ENCODE data around the gene SCTR. TPM values are rescaled to one million over a fixed set of nuclear protein-coding genes. Genes with fewer than 3 reads are reported as not detected.

Gene SCTR
- total and polyA plus RNA-seq, 11 donors: 0.28 to 2.2 (median 0.44) TPM; not detected in 2

DNA sequence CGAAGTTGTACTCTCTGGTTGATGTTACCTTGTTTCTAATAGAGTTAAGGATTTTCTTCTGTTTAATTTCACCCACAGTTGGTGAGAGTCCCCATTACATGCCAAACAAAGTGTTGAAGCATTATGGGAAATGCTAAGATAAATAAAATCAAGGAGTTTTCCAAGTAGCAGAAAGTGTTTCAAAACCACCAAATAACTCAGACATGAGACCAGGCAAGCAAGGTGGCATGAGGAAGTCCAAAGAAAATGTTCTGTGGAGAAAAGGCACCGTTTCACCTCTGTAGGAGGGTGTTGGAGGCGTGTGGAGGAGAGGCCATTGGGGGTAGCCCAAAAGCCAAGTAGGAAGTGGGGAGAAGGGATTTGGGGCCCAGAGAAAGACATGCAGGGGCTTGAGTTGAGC lies 28.6 kb upstream of the SCTR start:
- Histone ChIP-seq H3K9me3 (no peaks in the 10 kb centered on the region), H3K36me3 (no peaks in the 10 kb centered on the region), H3K4me1 (no peaks in the 10 kb centered on the region), H3K27me3 (no peaks in the 10 kb centered on the region), H3K27ac (no peak overlapping the region), H3K4me3 (no peak overlapping the region)
- WGBS, 4 donors: 79 to 87% (median 82%) methylated on average over 3 of the region's 3 CpGs
- ATAC-seq: no peak
- TF ChIP-seq, protein P1, sequence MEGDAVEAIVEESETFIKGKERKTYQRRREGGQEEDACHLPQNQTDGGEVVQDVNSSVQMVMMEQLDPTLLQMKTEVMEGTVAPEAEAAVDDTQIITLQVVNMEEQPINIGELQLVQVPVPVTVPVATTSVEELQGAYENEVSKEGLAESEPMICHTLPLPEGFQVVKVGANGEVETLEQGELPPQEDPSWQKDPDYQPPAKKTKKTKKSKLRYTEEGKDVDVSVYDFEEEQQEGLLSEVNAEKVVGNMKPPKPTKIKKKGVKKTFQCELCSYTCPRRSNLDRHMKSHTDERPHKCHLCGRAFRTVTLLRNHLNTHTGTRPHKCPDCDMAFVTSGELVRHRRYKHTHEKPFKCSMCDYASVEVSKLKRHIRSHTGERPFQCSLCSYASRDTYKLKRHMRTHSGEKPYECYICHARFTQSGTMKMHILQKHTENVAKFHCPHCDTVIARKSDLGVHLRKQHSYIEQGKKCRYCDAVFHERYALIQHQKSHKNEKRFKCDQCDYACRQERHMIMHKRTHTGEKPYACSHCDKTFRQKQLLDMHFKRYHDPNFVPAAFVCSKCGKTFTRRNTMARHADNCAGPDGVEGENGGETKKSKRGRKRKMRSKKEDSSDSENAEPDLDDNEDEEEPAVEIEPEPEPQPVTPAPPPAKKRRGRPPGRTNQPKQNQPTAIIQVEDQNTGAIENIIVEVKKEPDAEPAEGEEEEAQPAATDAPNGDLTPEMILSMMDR (IDR thresholded peaks at IDR 0.05): no peak
- no peak for TF ChIP-seq POLR2A (IDR thresholded peaks at IDR 0.05)
- no peak for DNase-seq
- intact Hi-C loops (cut with DNase I): no loop called here

DNA sequence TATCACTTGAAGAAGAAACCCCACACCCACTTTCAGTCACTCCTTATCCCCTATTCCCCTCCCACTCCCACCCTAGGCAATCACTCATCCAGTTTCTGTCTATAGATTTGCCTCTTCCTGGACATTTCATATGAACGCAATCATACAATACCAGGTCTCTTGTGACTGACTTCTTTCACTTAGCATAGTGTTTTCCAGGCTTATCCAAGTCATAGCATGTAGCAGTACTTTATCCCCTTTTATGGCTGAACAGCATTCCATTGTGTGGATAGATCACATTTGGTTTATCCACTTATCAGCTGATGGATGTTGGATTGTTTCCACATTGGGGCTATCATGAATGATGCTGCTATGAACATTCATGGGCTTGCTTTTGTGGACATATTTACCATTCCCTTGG lies 26.6 kb upstream of the SCTR start:
- no peaks in the 10 kb centered on the region for H3K9me3 ChIP-seq
- no peak overlapping the region for H3K4me3 ChIP-seq
- H3K27me3 ChIP-seq: no peaks in the 10 kb centered on the region
- no peak for TF ChIP-seq POLR2A (IDR thresholded peaks at IDR 0.05)
- TF ChIP-seq, protein P1 (IDR thresholded peaks at IDR 0.05): no peak
- intact Hi-C loops (cut with DNase I): no loop called here
- no peak overlapping the region for H3K27ac ChIP-seq
- 81 to 96% (median 87%) methylated on average over 1 of the region's 1 CpG for WGBS, 4 donors
- H3K36me3 ChIP-seq: no peaks in the 10 kb centered on the region
- no peak for DNase-seq
- H3K4me1 ChIP-seq: no peaks in the 10 kb centered on the region
- ATAC-seq: no peak

DNA sequence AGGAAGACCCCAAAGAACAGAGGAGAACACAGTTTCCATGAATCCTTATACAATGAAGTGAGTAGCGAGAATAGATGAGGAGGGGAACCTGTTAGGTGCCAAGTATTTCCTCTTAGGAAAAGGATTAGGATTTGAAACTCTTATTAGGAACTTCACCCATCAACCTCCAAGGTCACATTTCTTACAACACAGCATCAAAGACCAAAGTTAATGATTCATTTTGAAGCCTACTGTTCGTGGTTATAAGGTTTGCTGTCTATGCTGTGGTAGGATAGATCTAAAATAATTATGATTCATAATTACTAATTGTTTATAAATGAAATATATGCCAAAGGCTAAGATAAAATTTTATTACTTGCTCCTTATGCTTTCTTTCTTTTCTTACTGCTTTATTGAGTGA lies 26.1 kb upstream of the SCTR start:
- WGBS, 4 donors: 75 to 90% (median 84%) methylated on average over 2 of the region's 2 CpGs
- intact Hi-C loops (cut with DNase I): no loop called here
- Histone ChIP-seq H3K27ac (no peak overlapping the region), H3K27me3 (peaks cover 0 to 3% (median 0%) of the 10 kb centered on the region in 9 donors), H3K4me1 (no peaks in the 10 kb centered on the region), H3K9me3 (no peaks in the 10 kb centered on the region), H3K36me3 (no peaks in the 10 kb centered on the region), H3K4me3 (no peak overlapping the region)
- no peak for TF ChIP-seq POLR2A (IDR thresholded peaks at IDR 0.05)
- TF ChIP-seq, protein P1 (IDR thresholded peaks at IDR 0.05): no peak
- ATAC-seq (no peak), DNase-seq (no peak)

DNA sequence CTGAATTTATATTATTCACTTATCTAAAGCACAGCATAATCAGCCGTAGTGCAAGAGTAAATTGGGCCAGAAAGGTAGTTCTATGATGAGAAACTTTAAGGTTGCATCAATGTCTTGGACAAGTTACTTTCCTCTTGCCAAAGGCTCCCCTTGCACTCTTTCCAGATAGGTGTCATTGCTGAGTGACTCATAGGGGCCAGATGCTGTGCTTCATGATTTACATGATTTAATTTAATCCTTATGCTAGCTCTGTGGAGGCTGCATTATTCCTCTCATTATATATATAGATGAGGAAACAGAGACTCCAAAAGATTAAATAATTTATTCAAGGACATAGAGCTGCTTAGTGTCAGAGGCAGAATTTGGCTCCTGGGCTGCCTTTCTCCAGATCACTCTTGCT lies 25.0 kb upstream of the SCTR start:
- intact Hi-C loops (cut with DNase I): no loop called here
- TF ChIP-seq POLR2A (IDR thresholded peaks at IDR 0.05): no peak
- TF ChIP-seq, protein P1 (IDR thresholded peaks at IDR 0.05): no peak
- no peak for DNase-seq
- H3K36me3 ChIP-seq: no peaks in the 10 kb centered on the region
- WGBS, 4 donors: 66 to 84% (median 78%) methylated on average over 1 of the region's 1 CpG
- H3K27ac ChIP-seq: no peak overlapping the region
- peaks cover 0 to 9% (median 0%) of the 10 kb centered on the region in 9 donors for H3K27me3 ChIP-seq
- ATAC-seq: no peak
- H3K4me1 ChIP-seq: peaks cover 0 to 7% (median 0%) of the 10 kb centered on the region in 12 donors
- H3K4me3 ChIP-seq: no peak overlapping the region
- no peaks in the 10 kb centered on the region for H3K9me3 ChIP-seq

Data from heart left ventricle (tissue), 16 donors.